HFFc6 (cell line): Measurements from ENCODE around the gene HCLS1. TPM values are rescaled to one million over a fixed set of nuclear protein-coding genes. Genes with fewer than 3 reads are reported as not detected.

Source experiments
- DNase-seq: peaks from one replicate; pipeline ENCODE4 v3.0.0-alpha.2; 2018
- H3K27ac Mint-ChIP-seq: 2 replicates; pipeline ENCODE4 v1.8.0; 2020; ENCODE audit warnings: mild to moderate bottlenecking, mixed read lengths
- H3K27me3 Mint-ChIP-seq: 2 replicates; pipeline ENCODE4 v1.8.0; 2021; ENCODE audit warnings: mild to moderate bottlenecking, moderate library complexity, mixed read lengths; ENCODE audit not compliant: insufficient read depth
- H3K36me3 Mint-ChIP-seq: 2 replicates; pipeline ENCODE4 v1.8.0; 2021; ENCODE audit warnings: low read depth, mixed read lengths
- H3K4me1 Mint-ChIP-seq: 2 replicates; pipeline ENCODE4 v1.8.0; 2020; ENCODE audit warnings: low read depth, mixed read lengths
- H3K4me3 Mint-ChIP-seq: 2 replicates; pipeline ENCODE4 v1.8.0; 2020; ENCODE audit warnings: mild to moderate bottlenecking, moderate library complexity, mixed read lengths
- H3K9me3 Mint-ChIP-seq: 2 replicates; pipeline ENCODE4 v1.8.0; 2020; ENCODE audit warnings: mild to moderate bottlenecking, mixed read lengths
- total RNA-seq, 6 experiments: library from RNA; stranded (reverse); fragmentation: NEBNext Ultra II Directional; extraction: Animal tissue kit (Norgen Biotek cat#: 25700); gene quantifications; 2 replicates in 1 of 6; 3 replicates in 5 of 6; pipeline ENCODE4 v1.2.3, GENCODE V29; 2021
- TF ChIP-seq, protein P1 (sequence below): fragments of 200-600 bp; sonication (generic); IDR thresholded peaks from 2 replicates; pipeline ENCODE4 v1.5.0; 2021; ENCODE audit warnings: antibody characterized with exemption, mild to moderate bottlenecking

The HCLS1 gene
- total RNA-seq, 6 experiments from 2014 or later: 0.47 to 6.6 (median 5.3) TPM

GRCh38 chr3:121663171-121663847, 2.6 kb upstream of the HCLS1 start:
- Mint-ChIP-seq H3K9me3 (no peaks in the 10 kb centered on the region), H3K4me3 (no peak overlapping the region), H3K36me3 (peaks cover 27% of the 10 kb centered on the region), H3K4me1 (peaks cover 11% of the 10 kb centered on the region), H3K27me3 (peaks cover 2% of the 10 kb centered on the region), H3K27ac (no peak overlapping the region)
- DNase-seq: no peak
- TF ChIP-seq, protein P1, sequence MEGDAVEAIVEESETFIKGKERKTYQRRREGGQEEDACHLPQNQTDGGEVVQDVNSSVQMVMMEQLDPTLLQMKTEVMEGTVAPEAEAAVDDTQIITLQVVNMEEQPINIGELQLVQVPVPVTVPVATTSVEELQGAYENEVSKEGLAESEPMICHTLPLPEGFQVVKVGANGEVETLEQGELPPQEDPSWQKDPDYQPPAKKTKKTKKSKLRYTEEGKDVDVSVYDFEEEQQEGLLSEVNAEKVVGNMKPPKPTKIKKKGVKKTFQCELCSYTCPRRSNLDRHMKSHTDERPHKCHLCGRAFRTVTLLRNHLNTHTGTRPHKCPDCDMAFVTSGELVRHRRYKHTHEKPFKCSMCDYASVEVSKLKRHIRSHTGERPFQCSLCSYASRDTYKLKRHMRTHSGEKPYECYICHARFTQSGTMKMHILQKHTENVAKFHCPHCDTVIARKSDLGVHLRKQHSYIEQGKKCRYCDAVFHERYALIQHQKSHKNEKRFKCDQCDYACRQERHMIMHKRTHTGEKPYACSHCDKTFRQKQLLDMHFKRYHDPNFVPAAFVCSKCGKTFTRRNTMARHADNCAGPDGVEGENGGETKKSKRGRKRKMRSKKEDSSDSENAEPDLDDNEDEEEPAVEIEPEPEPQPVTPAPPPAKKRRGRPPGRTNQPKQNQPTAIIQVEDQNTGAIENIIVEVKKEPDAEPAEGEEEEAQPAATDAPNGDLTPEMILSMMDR: no peak

DNA sequence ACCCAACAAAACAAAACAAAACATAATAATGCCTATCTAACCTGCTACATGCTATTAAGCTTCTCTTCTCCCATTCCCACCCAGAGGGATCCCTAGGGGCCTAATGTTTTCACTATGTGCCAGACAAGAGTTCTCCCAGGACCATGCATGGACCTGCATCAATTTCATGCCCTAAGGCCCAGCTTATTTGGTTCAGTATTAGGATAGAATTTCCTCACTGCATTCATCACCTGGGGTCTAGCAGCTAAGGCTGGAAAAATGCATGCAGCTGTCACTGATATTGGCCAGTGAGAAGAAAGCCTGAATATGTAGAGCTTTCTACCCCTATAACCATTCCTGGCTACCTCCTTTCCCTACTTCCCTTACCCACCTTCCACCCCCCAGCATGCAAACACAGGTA, 2.0 kb upstream of the HCLS1 start:
- TF ChIP-seq, protein P1: no peak
- H3K27ac Mint-ChIP-seq: no peak overlapping the region
- no peaks in the 10 kb centered on the region for H3K9me3 Mint-ChIP-seq
- peaks cover 2% of the 10 kb centered on the region for H3K27me3 Mint-ChIP-seq
- no peak for DNase-seq
- H3K36me3 Mint-ChIP-seq: peaks cover 27% of the 10 kb centered on the region
- no peak overlapping the region for H3K4me3 Mint-ChIP-seq
- H3K4me1 Mint-ChIP-seq: peaks cover 11% of the 10 kb centered on the region

DNA sequence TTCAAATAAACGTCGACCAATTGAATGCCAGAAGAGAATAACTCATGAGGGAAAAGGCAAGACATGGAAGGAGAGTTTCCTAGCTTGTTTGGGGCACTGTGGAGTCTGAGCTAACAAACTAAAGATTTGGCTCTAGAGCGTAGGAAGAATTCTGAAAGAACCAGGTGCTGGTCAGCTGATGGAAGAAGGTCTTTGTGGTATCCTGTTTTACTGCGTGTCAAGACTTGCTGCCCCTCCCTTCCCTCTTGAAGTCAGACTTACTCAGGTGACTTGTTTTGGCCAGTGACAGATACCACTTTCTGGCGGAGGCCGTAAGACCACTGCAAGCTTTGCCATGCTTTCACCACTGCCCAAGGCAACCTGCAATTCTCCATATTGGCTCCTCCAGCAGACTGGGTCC, 673 bp upstream of the HCLS1 start:
- DNase-seq: no peak
- TF ChIP-seq, protein P1: no peak
- H3K36me3 Mint-ChIP-seq: peaks cover 23% of the 10 kb centered on the region
- H3K27me3 Mint-ChIP-seq: peaks cover 2% of the 10 kb centered on the region
- H3K4me1 Mint-ChIP-seq: peaks cover 11% of the 10 kb centered on the region
- H3K27ac Mint-ChIP-seq: no peak overlapping the region
- H3K4me3 Mint-ChIP-seq: no peak overlapping the region
- H3K9me3 Mint-ChIP-seq: no peaks in the 10 kb centered on the region

GRCh38 chr3:121659586-121659985, 1.1 kb downstream of the HCLS1 start:
- no peak overlapping the region for H3K27ac Mint-ChIP-seq
- peaks cover 13% of the 10 kb centered on the region for H3K36me3 Mint-ChIP-seq
- H3K4me1 Mint-ChIP-seq: peaks cover 11% of the 10 kb centered on the region
- TF ChIP-seq, protein P1: no peak
- H3K4me3 Mint-ChIP-seq: no peak overlapping the region
- peaks cover 2% of the 10 kb centered on the region for H3K27me3 Mint-ChIP-seq
- no peak for DNase-seq
- no peaks in the 10 kb centered on the region for H3K9me3 Mint-ChIP-seq

- no peaks in the 10 kb centered on the region for H3K9me3 Mint-ChIP-seq
- H3K27ac Mint-ChIP-seq: no peak overlapping the region
- TF ChIP-seq, protein P1: no peak
- no peak overlapping the region for H3K4me3 Mint-ChIP-seq
- H3K4me1 Mint-ChIP-seq: peaks cover 11% of the 10 kb centered on the region
- H3K36me3 Mint-ChIP-seq: peaks cover 11% of the 10 kb centered on the region
- H3K27me3 Mint-ChIP-seq: peaks cover 2% of the 10 kb centered on the region
- no peak for DNase-seq
Observed at GRCh38 chr3:121658716-121659435, 1.8 kb downstream of the HCLS1 start.
